IMR-90 (cell line): ENCODE data around the gene MYH7B. TPM values are rescaled to one million over a fixed set of nuclear protein-coding genes. Genes with fewer than 3 reads are reported as not detected.

ENCODE experiments used
- ATAC-seq: fragments of 200-7000 bp; cut with Tn5 transposase; 2 replicates; pipeline ENCODE4 v1.9.1; 2020; ENCODE audit warnings: low read depth, mild to moderate bottlenecking, moderate library complexity
- BruUV-seq: library from RNA; stranded (reverse); fragments of 400-500 nt; replicated peaks from 2 replicates; lab custom pipeline; 2021; lab: Mats Ljungman, UMichigan
- CTCF ChIA-PET: fragments of 300-600 bp; formaldehyde crosslinking; extraction: SDS; loops from one replicate; lab custom pipeline; 2021; ENCODE audit warnings: antibody characterized with exemption; lab: Yijun Ruan, JAX
- POLR2A ChIA-PET: fragments of 300-600 bp; sonication (Branson Sonifier 250); formaldehyde crosslinking; loops from one replicate; lab custom pipeline; 2022; ENCODE audit warnings: antibody characterized with exemption; ENCODE audit not compliant: unreplicated experiment; lab: Charles Lee
- DNase-seq: peaks from one replicate; pipeline ENCODE4 v3.0.0; 2013
- H2AFZ ChIP-seq: replicated peaks from 2 replicates; pipeline ENCODE3; 2013; ENCODE audit warnings: low read length, mild to moderate bottlenecking; ENCODE audit not compliant: poor library complexity
- H2AK5ac ChIP-seq: 2 replicates; pipeline ENCODE4 v1.6.1; 2013; ENCODE audit warnings: low read depth, low read length, inconsistent platforms
- H2AK9ac ChIP-seq: replicated peaks from 2 replicates; pipeline ENCODE3; 2013; ENCODE audit warnings: mild to moderate bottlenecking, low read depth, low read length, moderate library complexity; ENCODE audit not compliant: poor library complexity
- H2BK120ac ChIP-seq: 2 replicates; pipeline ENCODE4 v1.6.1; 2013; ENCODE audit warnings: low read depth, low read length, inconsistent platforms
- H2BK15ac ChIP-seq: 3 replicates; pipeline ENCODE4 v1.6.1; 2013; ENCODE audit warnings: low read depth, low read length, inconsistent platforms
- H2BK20ac ChIP-seq: 2 replicates; pipeline ENCODE4 v1.6.1; 2013; ENCODE audit warnings: low read depth, mild to moderate bottlenecking, inconsistent platforms, low read length, moderate library complexity
- H2BK5ac ChIP-seq: 2 replicates; pipeline ENCODE4 v1.6.1; 2013; ENCODE audit warnings: mild to moderate bottlenecking, low read depth, low read length, inconsistent platforms; ENCODE audit not compliant: poor library complexity, severe bottlenecking
- H3K14ac ChIP-seq: replicated peaks from 2 replicates; pipeline ENCODE4 v1.6.1; 2013; ENCODE audit warnings: low read depth, low read length, inconsistent platforms
- H3K18ac ChIP-seq: 2 replicates; pipeline ENCODE4 v1.6.1; 2013; ENCODE audit warnings: low read depth, low read length, control low read depth
- H3K23ac ChIP-seq: 2 replicates; pipeline ENCODE4 v1.6.1; 2013; ENCODE audit warnings: low read depth, low read length, inconsistent platforms
- H3K27ac ChIP-seq: 2 replicates; pipeline ENCODE4 v1.5.1; 2013; ENCODE audit warnings: mild to moderate bottlenecking, control low read depth, low read length; ENCODE audit not compliant: insufficient read depth
- H3K27me3 ChIP-seq: 2 replicates; pipeline ENCODE4 v1.6.1; 2013; ENCODE audit warnings: low read length; ENCODE audit not compliant: control insufficient read depth, insufficient read depth
- H3K36me3 ChIP-seq: 2 replicates; pipeline ENCODE4 v1.6.1; 2013; ENCODE audit warnings: low read length, mixed read lengths; ENCODE audit not compliant: control insufficient read depth, insufficient read depth
- H3K4ac ChIP-seq: 2 replicates; pipeline ENCODE4 v1.6.1; 2013; ENCODE audit warnings: low read depth, low read length, inconsistent platforms
- H3K4me1 ChIP-seq: 2 replicates; pipeline ENCODE4 v1.6.1; 2013; ENCODE audit warnings: low read length, mixed read lengths; ENCODE audit not compliant: control insufficient read depth, insufficient read depth
- H3K4me2 ChIP-seq: 2 replicates; pipeline ENCODE4 v1.6.1; 2013; ENCODE audit warnings: low read depth, mild to moderate bottlenecking, control low read depth, low read length, moderate library complexity
- H3K4me3 ChIP-seq: 2 replicates; pipeline ENCODE4 v1.5.1; 2013; ENCODE audit warnings: low read depth, mild to moderate bottlenecking, control low read depth, low read length, moderate library complexity; ENCODE audit not compliant: insufficient read depth
- H3K56ac ChIP-seq: 2 replicates; pipeline ENCODE4 v1.6.1; 2013; ENCODE audit warnings: low read length, inconsistent platforms; ENCODE audit not compliant: insufficient read depth; ENCODE audit errors: extremely low read depth
- H3K79me1 ChIP-seq, 2 experiments: 2 replicates each; pipeline ENCODE4 v1.6.1; 2013; ENCODE audit warnings: low read length in 2 of 2, inconsistent platforms in 1 of 2, low read depth in 1 of 2
- H3K9ac ChIP-seq: 2 replicates; pipeline ENCODE4 v1.6.1; 2013; ENCODE audit warnings: low read depth, low read length, control low read depth
- H3K9me1 ChIP-seq: 2 replicates; pipeline ENCODE4 v1.6.1; 2013; ENCODE audit warnings: low read length, inconsistent platforms; ENCODE audit not compliant: insufficient read depth
- H3K9me3 ChIP-seq: 2 replicates; pipeline ENCODE4 v1.6.1; 2013; ENCODE audit warnings: low read length; ENCODE audit not compliant: control insufficient read depth, insufficient read depth
- H4K20me1 ChIP-seq: 2 replicates; pipeline ENCODE4 v1.6.1; 2013; ENCODE audit warnings: low read length, inconsistent platforms; ENCODE audit not compliant: insufficient read depth
- H4K5ac ChIP-seq: 2 replicates; pipeline ENCODE4 v1.6.1; 2013; ENCODE audit warnings: mild to moderate bottlenecking, low read depth, low read length, control low read depth
- H4K8ac ChIP-seq, 2 experiments: 2 replicates each; pipeline ENCODE4 v1.6.1; 2013; ENCODE audit warnings: low read depth in 2 of 2, low read length in 2 of 2, control low read depth in 1 of 2, inconsistent platforms in 1 of 2
- H4K91ac ChIP-seq: 2 replicates; pipeline ENCODE4 v1.6.1; 2013; ENCODE audit warnings: low read depth, low read length, inconsistent platforms; ENCODE audit not compliant: insufficient read depth
- BHLHE40 ChIP-seq: fragments of 150-350 bp; IDR thresholded peaks from 2 replicates; pipeline ENCODE4 v1.6.1; 2016; ENCODE audit warnings: mild to moderate bottlenecking, low read depth, low read length
- CEBPB ChIP-seq: IDR thresholded peaks from 2 replicates; pipeline ENCODE4 v1.6.1; 2012; ENCODE audit warnings: low read depth, low read length, improper control_type of control experiment
- CHD1 ChIP-seq: IDR thresholded peaks from 2 replicates; pipeline ENCODE4 v1.6.1; 2012; ENCODE audit warnings: low read depth, low read length, improper control_type of control experiment
- CTCF ChIP-seq: conservative IDR thresholded peaks from 2 replicates; pipeline ENCODE4 v1.5.1; 2012; ENCODE audit warnings: mild to moderate bottlenecking, low read depth, low read length, improper control_type of control experiment
- FOS ChIP-seq: fragments of 150-350 bp; IDR thresholded peaks from 2 replicates; pipeline ENCODE4 v1.6.1; 2016; ENCODE audit warnings: low read depth, low read length
- MAFK ChIP-seq: IDR thresholded peaks from 2 replicates; pipeline ENCODE4 v1.6.1; 2012; ENCODE audit warnings: low read depth, low read length, improper control_type of control experiment
- MAZ ChIP-seq: IDR thresholded peaks from 2 replicates; pipeline ENCODE4 v1.6.1; 2012; ENCODE audit warnings: low read depth, mild to moderate bottlenecking, low read length, improper control_type of control experiment, moderate library complexity, borderline replicate concordance
- MXI1 ChIP-seq: IDR thresholded peaks from 2 replicates; pipeline ENCODE4 v1.6.1; 2012; ENCODE audit warnings: low read depth, mild to moderate bottlenecking, low read length, moderate library complexity, borderline replicate concordance
- NFE2L2 ChIP-seq: fragments of 150-350 bp; IDR thresholded peaks from 2 replicates; pipeline ENCODE4 v1.6.1; 2016; ENCODE audit warnings: low read depth, mild to moderate bottlenecking, low read length
- POLR2A ChIP-seq: IDR thresholded peaks from 2 replicates; pipeline ENCODE4 v1.6.1; 2012; ENCODE audit warnings: mild to moderate bottlenecking, low read depth, low read length
- RCOR1 ChIP-seq: IDR thresholded peaks from 2 replicates; pipeline ENCODE4 v1.6.1; 2012; ENCODE audit warnings: mild to moderate bottlenecking, low read length, improper control_type of control experiment; ENCODE audit not compliant: insufficient replicate concordance
- RFX5 ChIP-seq: IDR thresholded peaks from 2 replicates; pipeline ENCODE4 v1.8.0; 2012; ENCODE audit warnings: low read depth, mild to moderate bottlenecking, low read length, moderate library complexity
- SMC3 ChIP-seq: fragments of 150-350 bp; IDR thresholded peaks from 2 replicates; pipeline ENCODE4 v1.6.1; 2016; ENCODE audit warnings: low read depth, mild to moderate bottlenecking, antibody characterized with exemption, low read length, moderate library complexity
- USF2 ChIP-seq: fragments of 150-350 bp; IDR thresholded peaks from 2 replicates; pipeline ENCODE4 v1.6.1; 2017; ENCODE audit warnings: mild to moderate bottlenecking, antibody characterized with exemption, low read length, low read depth
- WGBS, 2 experiments: methylation state at CpG; one replicate each; pipeline versions ENCODE4 v1.1.5 to v1.1.7; 2013; ENCODE audit warnings: missing lambda C conversion rate in 2 of 2; ENCODE audit not compliant: insufficient read length in 1 of 2; ENCODE audit errors: extremely low coverage in 2 of 2; 5-methylcytosine and 5-hydroxymethylcytosine counted together
- dilution Hi-C: fragments of 300-500 bp; cut with HindIII; formaldehyde crosslinking; loops from one replicate; pipeline ENCODE4 v1.14.3; 2018; ENCODE audit warnings: low sequenced_read_pairs; ENCODE audit not compliant: unreplicated experiment
- in situ Hi-C: fragments of 300-500 bp; cut with MboI; formaldehyde crosslinking; loops from 3 replicates; pipeline ENCODE4 v1.14.3; 2019; ENCODE audit warnings: low sequenced_read_pairs, inconsistent platforms, mixed read lengths
- intact Hi-C: fragments of 100-400 bp; cut with micrococcal nuclease; formaldehyde crosslinking; loops from 2 replicates; pipeline ENCODE4 v1.10.0; 2022
- polyA plus RNA-seq, 3 experiments: library from polyadenylated mRNA; depleted of rRNA; stranded (reverse); fragments of >200 nt; gene quantifications; 2 replicates each; pipeline ENCODE4 v1.2.3, GENCODE V29; 2012; ENCODE audit warnings: low replicate concordance in 1 of 3
- total RNA-seq: library from RNA; depleted of rRNA; stranded (reverse); fragments of >200 nt; gene quantifications from 2 replicates; pipeline ENCODE4 v1.2.3, GENCODE V29; 2012

The MYH7B gene
- total and polyA plus RNA-seq, 2 of the 4 experiments (the other 2 are of a cell fraction) = 0.09 TPM; not detected in 1

- Histone ChIP-seq H3K56ac (no peak overlapping the region), H4K5ac (no peak overlapping the region), H2BK120ac (no peak overlapping the region), H3K9me1 (peaks cover 7% of the 10 kb centered on the region; the same call in 1 of the 2 replicates), H2AK5ac (no peak overlapping the region), H4K8ac (peak overlapping the region in 1 of 2 experiments; percentile 97; a peak in 1 of 4 replicates), H2BK20ac (no peak overlapping the region; the same call in 1 of the 2 replicates), H3K4me1 (peaks cover 6% of the 10 kb centered on the region), H3K9ac (no peak overlapping the region), H3K79me1 (peaks cover 13 to 32% of the 10 kb centered on the region in 2 experiments; a peak in 3 of 4 replicates), H3K36me3 (no peaks in the 10 kb centered on the region), H3K14ac (no peak overlapping the region), H3K23ac (no peak overlapping the region), H3K4me2 (no peak overlapping the region), H2AK9ac (no peak overlapping the region), H3K9me3 (no peaks in the 10 kb centered on the region), H4K91ac (no peak overlapping the region), H3K18ac (no peak overlapping the region), H2AFZ (peak overlapping the region; percentile 46), H3K27me3 (no peaks in the 10 kb centered on the region), H2BK5ac (no peak overlapping the region), H3K27ac (no peak overlapping the region), H2BK15ac (no peak overlapping the region), H3K4ac (no peak overlapping the region), H4K20me1 (no peaks in the 10 kb centered on the region), H3K4me3 (no peak overlapping the region)
- ATAC-seq (no peak), DNase-seq (no peak)
- 75% methylated on average over 11 of the region's 21 CpGs; no CpG with 5 or more reads in 1 of the 2 experiments for WGBS, 2 experiments
- POLR2A ChIA-PET = no interaction called here
- BruUV-seq = no TSS peak
- in situ Hi-C loops (loop anchor here (5.0 kb wide), 1 partner anchor 85 kb away; the partner anchor contains the start of gene GGT7), dilution Hi-C loops (no loop called here), intact Hi-C loops (no loop called here)
- CTCF ChIA-PET = interaction anchor here (0.6 kb wide), 1 partner anchor 13 kb away, joined by 4 read pairs; no protein-coding TSS in a partner anchor
- TF ChIP-seq NFE2L2 = no peak
- TF ChIP-seq MXI1 = no peak
- no peak for TF ChIP-seq MAZ
- TF ChIP-seq RCOR1 = no peak
- TF ChIP-seq USF2 = no peak
- no peak for TF ChIP-seq FOS
- TF ChIP-seq BHLHE40 = no peak
- no peak for TF ChIP-seq SMC3
- TF ChIP-seq POLR2A = no peak
- TF ChIP-seq MAFK = no peak
- no peak for TF ChIP-seq CTCF
- TF ChIP-seq CEBPB = no peak
- no peak for TF ChIP-seq RFX5
- no peak for TF ChIP-seq CHD1
Observed at GRCh38 chr20:34956751-34957472, 1.2 kb downstream of the MYH7B start.
